COLO829 (cell line): ENCODE data around the gene PDE1C.

Experiments
- DNase-seq: peaks from one replicate; pipeline ENCODE4 v3.0.0; 2012; ENCODE audit warnings: low spot score

PDE1C gene

DNA sequence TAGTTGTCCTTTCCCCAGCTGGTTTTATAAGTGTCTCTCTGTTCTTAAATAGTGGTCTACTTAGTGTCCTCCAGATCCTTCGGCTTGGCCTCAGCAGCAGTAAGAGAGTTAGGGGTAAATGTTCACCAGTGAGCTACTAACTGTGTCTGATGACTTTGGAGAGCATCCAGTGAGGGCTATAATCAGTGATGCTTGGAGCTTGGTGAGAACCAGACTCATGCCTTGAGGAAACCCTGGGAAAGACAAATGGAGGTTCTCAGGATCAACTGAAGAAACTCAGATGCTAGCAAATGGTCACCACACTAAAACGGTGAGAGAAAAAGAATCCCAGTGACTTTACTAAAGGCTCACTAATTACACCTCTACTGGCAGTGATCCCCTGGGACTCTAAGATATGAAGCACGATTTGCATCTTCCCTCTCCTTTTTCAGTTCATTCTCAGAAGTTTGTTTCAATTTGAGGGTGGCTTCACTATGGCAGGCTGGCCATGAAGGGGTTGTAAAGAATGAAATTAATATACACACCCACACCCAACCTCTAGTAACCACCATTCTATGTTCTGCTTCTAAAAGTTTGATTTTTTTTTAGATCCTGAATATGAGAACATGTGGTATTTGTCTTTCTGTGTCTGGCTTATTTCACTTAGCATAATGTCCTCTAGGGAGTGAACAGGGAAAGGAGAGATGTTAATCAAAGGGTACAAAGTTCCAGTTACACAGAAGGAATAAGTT is 177.9 kb downstream of the PDE1C start:
- no peak for DNase-seq

GRCh38 chr7:31890766-31891165 is 179.4 kb downstream of the PDE1C start:
- peak; percentile 39 for DNase-seq

DNA sequence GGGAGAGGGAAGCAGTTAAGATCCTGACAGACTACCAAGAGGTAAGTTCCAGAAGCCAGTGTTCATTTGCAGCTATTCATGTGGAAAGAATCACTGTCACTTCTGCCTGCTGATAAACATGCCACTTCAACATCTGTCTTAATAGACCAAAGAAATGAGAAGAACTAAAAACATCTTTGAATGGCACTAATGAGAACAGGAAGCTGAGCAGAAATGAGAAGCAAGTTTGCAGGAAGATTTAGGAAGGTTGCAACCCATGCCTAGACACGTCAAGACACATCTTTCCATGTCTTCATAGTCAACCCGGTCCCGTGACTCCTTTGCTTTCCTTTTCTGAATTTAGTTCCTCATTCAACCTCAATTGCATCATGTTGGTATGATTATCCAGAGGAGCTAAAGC is 180.0 kb downstream of the PDE1C start:
- DNase-seq = no peak

DNA sequence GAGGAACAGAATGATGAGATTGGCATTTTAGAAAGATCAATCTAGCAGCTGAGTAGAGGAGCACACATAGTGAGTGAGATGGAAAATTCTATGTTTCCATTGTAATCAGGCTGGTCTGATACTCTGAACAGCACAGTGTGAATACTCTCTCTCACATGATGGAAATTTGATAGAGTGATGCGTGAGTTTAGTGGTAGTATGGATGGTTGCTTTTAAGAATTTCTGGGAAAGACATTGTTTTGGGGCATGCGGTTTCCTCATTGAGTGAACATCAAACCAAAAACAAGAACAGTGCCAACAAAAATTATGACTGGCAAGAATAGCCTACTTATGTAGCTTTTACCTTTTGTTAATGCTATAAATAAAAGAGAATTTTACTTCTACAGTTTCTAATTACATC is 183.2 kb downstream of the PDE1C start:
- no peak for DNase-seq

DNA sequence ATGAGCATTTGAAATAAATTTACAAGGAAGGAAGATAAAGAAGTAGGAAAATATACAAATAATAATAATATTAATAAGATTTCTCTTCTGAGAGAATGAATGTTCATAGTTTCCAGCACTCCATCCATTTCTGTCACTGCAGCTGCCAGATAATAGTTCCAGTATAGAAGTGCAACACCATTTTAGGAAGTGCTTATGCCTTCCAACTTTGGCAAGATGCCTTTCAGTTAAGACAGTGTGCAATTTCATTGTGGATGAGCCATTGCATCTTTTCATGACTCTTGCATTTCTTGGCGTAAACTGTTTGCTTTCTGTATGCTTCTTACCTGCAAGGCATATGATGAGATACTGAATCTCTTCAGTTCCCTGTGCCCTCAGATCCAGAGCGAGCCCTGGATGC is 185.0 kb downstream of the PDE1C start:
- DNase-seq = no peak

DNA sequence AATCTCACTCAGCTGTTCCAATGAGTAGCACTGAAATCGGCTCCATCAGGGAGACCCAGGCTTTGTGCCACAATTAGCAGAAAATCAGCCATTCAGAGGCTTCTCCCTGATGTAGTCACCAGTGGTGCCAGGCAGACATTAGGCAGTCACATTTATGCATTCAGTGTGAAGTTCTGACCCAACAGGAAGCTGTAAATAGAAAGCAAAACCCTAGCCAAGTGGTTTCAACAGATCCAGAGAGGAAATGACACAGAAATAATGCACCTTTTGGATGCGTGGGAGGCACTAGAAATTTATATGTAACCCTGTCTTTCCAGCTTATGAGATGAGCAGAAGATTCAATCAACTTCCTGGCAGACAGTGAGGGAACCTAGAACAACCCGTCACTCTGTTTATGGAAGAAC is 186.4 kb downstream of the PDE1C start:
- peak; percentile 35 for DNase-seq

GRCh38 chr7:31882187-31882586 is 188.0 kb downstream of the PDE1C start:
- DNase-seq = no peak

DNA sequence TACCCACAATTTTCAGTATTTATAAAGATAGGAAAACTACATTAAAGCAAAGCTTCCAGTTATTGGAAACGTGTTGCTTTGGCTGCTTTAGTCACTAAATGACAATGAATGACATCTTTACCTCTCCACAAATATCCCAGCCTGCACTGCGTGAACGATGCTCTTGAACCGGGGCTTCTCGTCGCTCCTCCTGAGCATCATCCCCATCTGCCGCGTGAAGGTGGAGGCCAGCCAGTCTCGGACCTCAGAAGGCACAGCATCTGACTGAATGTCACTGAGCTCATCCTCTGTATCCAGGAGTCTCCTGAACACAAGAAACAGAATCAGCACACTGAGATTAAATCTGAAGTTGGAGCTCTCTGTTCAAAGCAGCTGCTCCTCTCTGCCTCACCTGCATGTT is 191.3 kb downstream of the PDE1C start:
- DNase-seq = no peak

DNA sequence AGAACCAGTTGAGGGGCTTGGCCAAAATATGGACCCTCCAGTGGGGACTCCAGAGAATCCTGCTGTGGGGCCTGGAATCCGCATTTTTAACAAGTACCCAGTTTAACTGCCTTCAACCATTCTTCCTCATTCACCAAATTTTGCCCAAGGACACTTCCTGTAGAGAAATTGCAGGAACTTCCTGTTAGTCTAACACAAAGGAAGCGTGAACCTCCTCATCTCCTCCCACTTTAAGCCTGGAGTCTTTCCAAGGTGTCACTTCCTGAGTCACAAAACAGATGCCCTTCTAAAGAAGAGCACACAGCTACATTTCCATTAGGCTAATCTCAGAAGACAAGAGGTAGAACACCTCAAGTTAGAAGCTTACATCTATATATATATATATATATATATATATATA is 194.8 kb downstream of the PDE1C start:
- peak; percentile 26 for DNase-seq

DNA sequence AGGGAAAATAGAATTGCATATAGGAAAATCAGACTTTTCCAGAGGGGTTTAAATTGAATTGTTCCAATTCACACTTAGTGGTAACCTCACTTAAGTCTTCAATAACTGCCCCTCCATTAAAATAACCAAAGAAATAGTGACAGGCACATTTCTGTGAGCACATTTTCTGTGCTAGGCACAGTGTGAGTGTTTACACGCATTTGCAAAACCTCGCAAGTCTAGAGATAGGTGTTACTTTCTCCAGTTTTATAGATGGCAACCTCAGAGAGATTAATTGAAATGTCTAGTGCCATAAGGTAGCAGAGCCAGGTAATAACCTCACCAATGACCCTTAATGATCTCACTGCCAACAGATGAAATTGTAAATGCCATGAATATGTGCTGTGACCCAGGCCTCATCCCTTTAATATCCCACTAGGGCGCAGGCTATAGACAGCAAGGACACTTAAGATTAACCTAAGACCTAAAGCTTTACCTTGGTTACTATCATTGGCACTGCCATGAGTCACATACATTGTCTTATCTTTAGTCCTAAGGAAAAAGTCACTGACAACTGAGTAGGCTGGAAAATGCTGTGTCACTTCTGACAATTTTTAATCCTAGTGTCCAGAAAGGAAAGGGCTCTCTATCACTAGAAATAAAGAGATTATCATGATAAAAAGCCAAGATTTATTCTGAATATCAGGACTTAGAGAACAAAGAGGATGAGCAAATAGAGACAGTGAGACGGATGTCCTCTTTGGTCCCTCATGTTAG is 195.4 kb downstream of the PDE1C start:
- DNase-seq = no peak

- DNase-seq = no peak
Observed at GRCh38 chr7:31873816-31874597, 196.2 kb downstream of the PDE1C start.

DNA sequence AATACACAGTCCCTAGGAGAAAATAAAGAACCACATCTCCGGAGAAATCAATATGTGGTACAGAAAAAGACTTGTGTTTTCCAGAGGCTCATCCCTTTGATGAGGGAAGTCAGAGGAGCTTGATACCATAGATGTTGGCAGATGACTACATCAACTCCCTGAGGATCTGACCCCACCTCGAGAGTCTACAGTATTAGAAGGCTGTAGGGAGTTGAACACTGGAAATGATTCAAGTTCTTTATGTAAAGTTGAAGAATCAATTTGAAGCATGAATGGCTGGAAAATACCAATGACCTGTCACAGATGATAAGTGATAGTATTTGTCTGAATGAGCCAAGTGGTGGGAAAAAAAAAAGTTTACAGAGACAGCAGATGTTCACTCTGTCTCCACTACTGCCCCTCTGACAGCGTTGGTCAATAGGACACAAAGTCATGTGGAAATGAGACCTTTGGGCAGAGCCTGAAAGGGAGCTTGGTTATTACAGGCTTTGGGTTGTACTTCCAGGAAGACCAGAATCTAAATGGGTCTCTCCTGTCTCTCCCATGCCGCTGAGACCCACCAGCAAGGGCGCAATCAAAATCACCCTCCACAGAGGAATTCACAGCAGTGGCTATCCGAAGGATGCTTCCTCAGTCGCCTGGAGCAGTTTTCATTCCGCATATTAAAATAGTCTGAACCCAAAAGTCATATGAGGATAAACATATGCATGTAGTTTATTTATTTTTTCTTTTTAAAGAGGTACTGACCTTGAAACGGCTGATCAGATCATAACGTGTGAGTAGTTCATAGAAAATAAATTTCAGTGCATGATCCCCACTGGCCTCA is 197.4 kb downstream of the PDE1C start:
- DNase-seq = no peak

GRCh38 chr7:31864646-31865045 is 205.6 kb downstream of the PDE1C start:
- no peak for DNase-seq

DNA sequence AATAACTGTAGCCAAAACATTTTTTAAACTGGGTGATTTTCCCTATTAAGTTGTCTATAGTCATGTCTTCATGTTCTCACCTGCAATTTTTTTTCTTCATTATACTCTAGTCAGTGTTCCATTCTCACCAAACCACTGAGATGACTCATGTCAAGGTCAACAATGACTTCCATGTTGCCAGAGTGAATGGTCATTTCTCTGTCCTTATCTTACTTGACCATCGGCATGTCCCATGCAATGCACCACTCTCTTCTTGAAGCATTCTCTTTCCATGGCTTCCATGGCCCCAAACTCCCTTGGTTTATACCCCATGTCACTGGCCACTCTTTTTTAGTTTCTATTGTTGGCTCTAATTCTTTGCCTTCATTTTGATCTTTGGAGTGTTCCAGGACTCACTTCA is 209.3 kb downstream of the PDE1C start:
- DNase-seq = no peak

DNA sequence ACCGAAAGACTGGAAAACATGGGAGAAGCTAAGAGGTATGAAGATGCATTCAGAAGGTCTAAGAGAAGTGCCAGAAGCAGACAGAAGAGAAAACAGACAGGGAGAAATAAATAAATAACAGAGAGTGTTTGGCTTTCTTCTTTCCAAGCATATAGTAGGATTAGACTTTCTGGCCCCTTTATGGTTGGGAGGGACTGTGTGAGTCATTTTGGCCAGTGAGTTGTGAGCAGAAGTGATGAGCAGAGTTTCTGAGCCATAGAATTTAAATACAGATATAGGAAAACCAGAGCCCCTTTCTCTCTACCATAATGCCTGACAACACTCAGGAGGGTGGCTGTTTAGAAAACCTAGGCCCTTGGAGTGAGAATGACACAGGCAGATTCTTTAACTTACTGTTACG is 212.2 kb downstream of the PDE1C start:
- DNase-seq = no peak

DNA sequence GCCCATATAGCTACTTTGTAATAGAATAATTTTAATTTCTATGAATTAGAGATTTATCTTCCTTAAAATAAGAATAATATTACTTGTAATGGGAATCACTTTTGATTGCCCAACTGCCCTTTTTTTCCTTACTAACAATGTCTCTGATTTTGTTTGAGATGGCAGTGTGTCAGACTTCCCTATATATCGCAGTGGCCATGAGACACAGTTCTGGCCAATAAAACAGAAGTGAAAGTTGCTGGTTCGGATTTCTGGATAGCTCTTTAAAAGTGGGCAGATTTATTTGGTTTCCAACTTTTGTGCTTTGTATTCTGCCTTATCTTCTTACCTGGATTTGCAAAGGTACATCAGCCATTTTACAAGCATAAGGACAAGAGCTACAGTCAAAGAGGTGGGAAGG is 213.0 kb downstream of the PDE1C start:
- no peak for DNase-seq

DNA sequence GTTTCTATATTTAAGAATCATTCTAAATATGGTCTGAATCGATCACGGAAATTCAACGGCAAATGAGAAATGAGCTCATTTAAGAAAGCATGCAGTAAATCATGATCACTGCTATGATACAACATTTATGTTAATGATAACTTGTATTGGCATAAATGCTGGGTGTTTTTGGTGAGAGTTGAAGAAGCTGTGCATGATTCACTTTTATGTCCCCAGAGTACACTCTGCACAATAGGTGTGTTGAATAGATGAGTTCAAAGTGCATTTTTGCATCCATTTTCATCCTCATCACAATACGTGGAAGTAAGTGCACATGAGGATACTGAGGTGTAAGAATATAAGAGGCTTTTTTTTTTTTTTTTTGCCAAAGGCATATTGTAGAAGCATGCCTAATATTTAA is 213.9 kb downstream of the PDE1C start:
- no peak for DNase-seq

GRCh38 chr7:31855530-31855929 is 214.7 kb downstream of the PDE1C start:
- no peak for DNase-seq

DNA sequence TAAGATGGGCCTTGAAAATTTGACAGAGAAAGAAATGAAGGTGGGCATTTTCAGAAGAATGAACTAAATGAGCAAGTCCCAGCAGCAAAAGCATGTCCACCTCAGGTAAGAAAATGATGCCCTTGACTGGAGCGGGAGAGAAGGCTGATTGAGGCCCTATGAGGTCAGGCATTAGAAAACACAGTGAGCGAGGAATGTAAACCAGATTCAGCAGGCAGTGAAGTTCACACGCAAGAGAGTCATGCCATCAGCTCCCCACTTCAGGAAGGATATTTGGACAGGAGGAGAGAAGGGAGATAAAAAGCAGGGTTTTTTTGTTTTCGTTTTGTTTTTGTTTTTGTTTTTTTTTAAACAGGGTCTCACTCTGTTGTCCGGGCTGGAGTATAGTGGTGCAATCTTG is 216.8 kb downstream of the PDE1C start:
- DNase-seq = no peak

DNA sequence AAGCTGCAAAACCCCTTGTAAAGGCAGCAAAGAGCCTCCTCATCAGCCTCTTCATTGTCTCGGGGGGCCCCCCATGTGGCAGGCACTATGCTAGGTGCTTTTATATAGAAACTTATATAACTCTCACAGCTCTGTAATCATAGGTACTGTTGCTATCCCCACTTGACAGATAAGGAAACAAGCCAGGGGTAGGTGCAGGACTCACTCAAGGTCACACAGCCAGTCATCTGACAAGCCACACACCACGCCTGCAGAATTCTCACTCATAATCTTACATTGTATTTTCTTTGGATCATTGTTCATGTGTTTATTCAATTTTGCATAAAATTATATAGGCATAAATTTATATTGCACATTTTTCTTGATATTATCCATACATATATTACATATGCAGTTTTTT is 217.7 kb downstream of the PDE1C start:
- no peak for DNase-seq

DNA sequence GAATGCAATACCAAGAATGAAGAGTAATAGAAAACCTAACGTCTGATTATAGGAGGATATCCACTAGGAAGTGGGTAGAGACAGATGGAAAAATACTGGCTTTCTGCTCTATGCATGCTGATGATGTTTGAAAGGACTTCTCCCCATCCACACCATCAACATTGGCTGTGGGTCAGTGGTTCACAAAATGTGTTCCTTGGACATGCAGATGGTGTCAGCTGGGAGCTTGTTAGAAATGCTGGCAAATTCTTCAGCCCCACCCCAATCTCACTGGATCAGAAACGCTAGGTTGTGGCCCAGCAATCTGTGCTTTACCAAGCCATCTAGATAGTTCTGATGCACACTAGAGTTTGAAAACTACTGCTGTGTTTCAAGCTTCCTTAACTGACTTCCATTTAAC is 219.1 kb downstream of the PDE1C start:
- DNase-seq = no peak

- DNase-seq = no peak
Observed at GRCh38 chr7:31850601-31851000, 219.6 kb downstream of the PDE1C start.
